Measurements from ENCODE around the gene BHLHE40.

- TF ChIP-seq CTCF (IDR thresholded peaks at IDR 0.05 in 2 of 3, conservative IDR thresholded peaks at IDR 0.05 in 1 of 3; ENCODE audit: borderline replicate concordance in 1 of 3, insufficient read depth in 1 of 3, low read depth in 2 of 3, low read length in 2 of 3) (no peak), POLR2A (IDR thresholded peaks at IDR 0.05; ENCODE audit: borderline replicate concordance, extremely low read depth, insufficient read depth, insufficient read length) (no peak), EZH2 (IDR thresholded peaks at IDR 0.05) (no peak), TCF7L2 (IDR thresholded peaks at IDR 0.05; ENCODE audit: borderline replicate concordance, extremely low read depth, insufficient read depth, insufficient read length) (no peak), ATF3 (IDR thresholded peaks at IDR 0.05) (no peak), MAX (IDR thresholded peaks at IDR 0.05) (no peak), SIN3A (IDR thresholded peaks at IDR 0.05; ENCODE audit: low read depth) (no peak)
Observed at GRCh38 chr3:5012367-5012766, 33.1 kb downstream of the BHLHE40 start.

All from HCT116 (cell line).